ENCODE data around the gene KL. TPM values are rescaled to one million over a fixed set of nuclear protein-coding genes. Genes with fewer than 3 reads are reported as not detected.

The KL gene
- total and polyA plus RNA-seq, 2 of the 8 experiments (the other 6 are each of a cell fraction or from before 2014, with no cell fraction given), result 0.02 TPM; not detected in 1

- no peak overlapping the region for H3K23ac ChIP-seq (ENCODE audit: insufficient read length)
- H4K8ac ChIP-seq (ENCODE audit: extremely low read depth, insufficient read depth, low read length), result no peak overlapping the region
- H3K79me2 ChIP-seq (ENCODE audit: control insufficient read depth in 1 of 2, insufficient read depth in 2 of 2, low read length in 2 of 2), result no peaks in the 10 kb centered on the region
- no peak overlapping the region for H3K4ac ChIP-seq (replicated peaks; ENCODE audit: insufficient read length, low read depth, low read length)
- H3K9ac ChIP-seq (replicated peaks in 1 of 4; ENCODE audit: extremely low read depth in 1 of 4, low read depth in 3 of 4, low read length in 3 of 4), result no peak overlapping the region
- H2BK5ac ChIP-seq (ENCODE audit: low read depth, low read length), result no peak overlapping the region
- no peak overlapping the region for H2AFZ ChIP-seq (ENCODE audit: low read length)
- 85% methylated on average over 2 of the region's 3 CpGs; no CpG with 5 or more reads in 1 of the 2 experiments for WGBS, 2 experiments (ENCODE audit: extremely low coverage in 1 of 2, insufficient coverage in 1 of 2, insufficient read length in 1 of 2, insufficient replicate concordance in 2 of 2, low coverage in 1 of 2, low lambda C conversion rate in 2 of 2, missing lambda C conversion rate in 1 of 2)
- H4K20me1 ChIP-seq (replicated peaks in 1 of 2; ENCODE audit: control insufficient read depth in 1 of 2, insufficient read depth in 2 of 2, low read length in 2 of 2), result no peaks in the 10 kb centered on the region
- TF ChIP-seq ATF2 (IDR thresholded peaks at IDR 0.05; ENCODE audit: low read length), result no peak
- no peak for TF ChIP-seq CHD2 (IDR thresholded peaks at IDR 0.05; ENCODE audit: low read length)
- H3K4me1 ChIP-seq (replicated peaks in 1 of 4; ENCODE audit: control insufficient read depth in 3 of 4, insufficient read depth in 4 of 4, low read length in 3 of 4), result no peaks in the 10 kb centered on the region
- no peak overlapping the region for H2BK15ac ChIP-seq (ENCODE audit: low read length)
- H3K56ac ChIP-seq (replicated peaks; ENCODE audit: insufficient read length, low read depth, low read length), result no peak overlapping the region
- FAIRE-seq (no peak), DNase-seq (ENCODE audit: low read depth in 1 of 2, low spot score in 2 of 2) (no peak)
- no peaks in the 10 kb centered on the region for H3K79me1 ChIP-seq (ENCODE audit: low read depth, low read length)
- H3K9me3 ChIP-seq (ENCODE audit: insufficient read depth in 2 of 2, low read depth in 1 of 2, low read length in 1 of 2), result no peaks in the 10 kb centered on the region
- no peak overlapping the region for H3K18ac ChIP-seq (ENCODE audit: extremely low read depth, low read length)
- H2BK120ac ChIP-seq (replicated peaks; ENCODE audit: low read depth, low read length), result no peak overlapping the region
- no peak overlapping the region for H2BK20ac ChIP-seq (ENCODE audit: low read length)
- H3K27ac ChIP-seq (ENCODE audit: low read depth, low read length), result no peak overlapping the region
- ChIA-PET POLR2A (ENCODE audit: partially characterized antibody) (no interaction called here), CTCF (ENCODE audit: partially characterized antibody) (interaction anchor here (1.0 kb wide), 1 partner anchor 176 kb away, joined by 3 read pairs; no protein-coding TSS in a partner anchor)
- no peaks in the 10 kb centered on the region for H3K23me2 ChIP-seq (ENCODE audit: low read depth, low read length)
- H2AK5ac ChIP-seq (ENCODE audit: low read depth, low read length), result no peak overlapping the region
- H4K5ac ChIP-seq (ENCODE audit: insufficient read length, low read depth, low read length), result no peak overlapping the region
- no peaks in the 10 kb centered on the region for H3K36me3 ChIP-seq (ENCODE audit: control insufficient read depth in 2 of 4, insufficient read depth in 4 of 4, low read length in 3 of 4)
- no peaks in the 10 kb centered on the region for H3K27me3 ChIP-seq (replicated peaks in 1 of 4; ENCODE audit: control insufficient read depth in 3 of 4, extremely low read depth in 1 of 4, insufficient read depth in 3 of 4, low read length in 3 of 4)
- no peak overlapping the region for H2BK12ac ChIP-seq (ENCODE audit: low read depth, low read length)
- H3K4me2 ChIP-seq (ENCODE audit: insufficient read depth in 1 of 2, low read depth in 2 of 2, low read length in 2 of 2), result no peak overlapping the region
- H3K4me3 ChIP-seq (ENCODE audit: extremely low read depth in 1 of 4, insufficient read depth in 2 of 4, low read depth in 3 of 4, low read length in 4 of 4), result no peak overlapping the region
- no peak overlapping the region for H4K91ac ChIP-seq (replicated peaks; ENCODE audit: insufficient read length, low read length)
- no peak overlapping the region for H3K14ac ChIP-seq (ENCODE audit: insufficient read length)
Measured at GRCh38 chr13:32968793-32969192, 47.4 kb upstream of the KL start.
